Right ventricle myocardium inferior (tissue), 1 donor: ENCODE results near the gene BANP. TPM values are rescaled to one million over a fixed set of nuclear protein-coding genes. Genes with fewer than 3 reads are reported as not detected.
"Not testable (repeated sequence)": the region's sequence is repeated elsewhere in the genome, so short reads cannot be mapped to it uniquely, and the experiment has no call there.

Source experiments
- ATAC-seq: fragments of 200-7000 bp; cut with Tn5 transposase; one replicate; pipeline ENCODE4 v1.9.1; 2020; ENCODE audit warnings: mild to moderate bottlenecking, moderate library complexity
- DNase-seq: peaks from one replicate; pipeline ENCODE4 v3.0.0; 2021; ENCODE audit errors: missing footprints
- intact Hi-C: fragments of 100-400 bp; cut with DNase I; formaldehyde crosslinking; loops from one replicate; pipeline ENCODE4 v1.11.0; 2022
- total RNA-seq: library from RNA; stranded (reverse); fragmentation: NEBNext Ultra II Directional; extraction: Animal tissue kit (Norgen Biotek cat#: 25700); gene quantifications from one replicate; pipeline ENCODE4 v1.2.1, GENCODE V29; 2021
- donor health status: DM: no; HTN: yes; CAD: no; lungs with severe emphysema.

Gene BANP
- total RNA-seq, 1 donor from 2014 or later = 12.8 TPM

DNA sequence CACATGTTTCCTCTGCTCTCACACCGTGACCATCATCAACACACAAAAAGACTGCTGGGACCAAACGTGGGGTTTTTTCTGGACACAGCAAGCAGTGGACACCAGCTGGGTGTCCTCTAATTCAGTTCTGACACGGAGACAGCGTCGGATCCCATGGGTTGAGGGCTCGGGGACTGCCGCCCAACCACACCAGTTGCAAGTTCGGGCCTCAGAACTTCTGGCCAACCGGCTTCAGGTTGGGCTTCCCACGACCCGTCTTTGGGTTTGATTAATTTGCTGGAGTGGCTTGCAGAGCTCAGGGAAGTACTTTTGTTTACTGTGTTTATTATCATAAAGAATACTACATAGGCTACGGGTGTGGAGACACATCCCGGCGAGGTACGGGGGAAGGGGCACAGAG lies 97.8 kb downstream of the BANP start:
- intact Hi-C loops = no loop called here
- DNase-seq (no peak), ATAC-seq (no peak)

DNA sequence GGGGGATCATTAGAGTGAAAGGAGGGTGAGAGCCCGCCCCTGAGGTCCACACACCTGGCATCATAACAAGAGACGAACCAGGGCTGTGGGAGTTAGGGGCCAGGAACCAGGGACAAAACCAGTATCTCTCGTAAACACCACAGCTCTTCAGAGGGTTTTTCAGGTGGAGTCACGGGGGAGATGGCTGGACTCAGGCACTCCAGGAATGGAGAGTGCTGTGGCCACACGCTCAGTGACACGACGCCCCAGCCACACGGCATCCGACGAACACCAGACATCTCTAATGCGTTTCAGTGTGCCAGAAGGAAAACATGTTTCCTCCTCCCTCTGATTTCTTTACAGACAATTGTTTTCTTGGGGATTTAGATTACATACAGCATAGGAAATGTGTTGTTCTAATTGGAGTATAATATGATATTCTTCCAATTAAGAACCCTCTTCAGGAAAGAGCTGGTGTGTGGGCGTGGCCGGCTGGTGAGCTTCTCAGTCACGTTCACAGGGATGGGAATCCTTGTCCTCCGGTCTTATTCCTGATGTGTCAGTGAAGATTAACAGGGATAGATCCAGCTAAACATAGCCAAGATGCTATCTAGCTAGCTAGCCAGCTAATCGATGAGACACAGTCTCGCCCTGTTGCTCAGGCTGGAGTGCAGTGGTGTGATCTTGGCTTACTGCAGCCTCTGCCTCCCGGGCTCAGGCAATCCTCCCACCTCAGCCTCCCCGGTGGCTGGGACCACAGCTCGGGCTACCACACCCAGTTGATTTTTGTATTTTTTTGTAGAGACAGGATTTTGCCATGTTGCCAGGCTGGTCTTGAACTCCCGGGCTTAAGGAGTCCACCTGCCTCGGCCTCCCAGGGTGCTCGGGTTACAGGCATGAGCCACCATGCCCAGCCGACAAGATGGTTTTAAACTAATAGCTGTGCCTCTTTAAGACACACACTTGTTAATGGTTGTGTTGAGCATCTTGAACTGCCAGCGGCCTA lies 98.6 kb downstream of the BANP start:
- DNase-seq (no peak), ATAC-seq (no peak)
- intact Hi-C loops = no loop called here

DNA sequence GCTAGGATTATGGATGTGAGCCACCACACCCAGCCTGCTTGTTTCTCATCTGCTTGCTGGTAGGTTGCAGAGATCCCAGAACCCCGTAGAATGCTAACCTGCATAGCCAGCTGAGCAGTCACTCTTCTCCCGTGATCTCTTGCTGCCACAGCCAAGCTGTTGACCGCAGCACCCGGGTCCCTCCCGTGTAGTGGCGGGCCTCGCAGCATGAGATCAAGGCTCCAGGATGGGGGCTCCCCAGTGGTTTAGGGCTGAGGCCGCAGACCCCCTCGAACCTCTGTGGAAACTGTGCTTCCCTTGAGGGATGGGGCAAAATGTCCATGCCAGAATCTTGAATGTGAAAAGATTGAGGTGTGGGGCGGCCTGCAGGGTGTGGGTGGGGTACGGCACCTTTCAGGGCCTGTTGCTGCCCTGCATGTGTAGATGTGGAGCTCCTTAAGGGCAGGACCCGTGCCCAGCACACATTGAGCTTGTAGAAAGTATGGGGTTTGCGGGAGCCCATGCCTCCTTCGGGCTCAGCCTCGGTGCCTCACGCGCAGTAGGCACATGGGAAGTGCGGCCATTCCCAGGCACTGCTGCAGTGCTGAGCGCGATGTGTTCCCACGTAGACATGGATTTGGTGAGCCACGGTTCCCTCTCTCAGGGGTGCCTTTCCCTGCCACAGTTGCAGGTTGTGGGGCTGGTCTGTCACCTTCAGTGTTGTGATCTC lies 99.9 kb downstream of the BANP start:
- DNase-seq (no peak), ATAC-seq (no peak)
- intact Hi-C loops = no loop called here

DNA sequence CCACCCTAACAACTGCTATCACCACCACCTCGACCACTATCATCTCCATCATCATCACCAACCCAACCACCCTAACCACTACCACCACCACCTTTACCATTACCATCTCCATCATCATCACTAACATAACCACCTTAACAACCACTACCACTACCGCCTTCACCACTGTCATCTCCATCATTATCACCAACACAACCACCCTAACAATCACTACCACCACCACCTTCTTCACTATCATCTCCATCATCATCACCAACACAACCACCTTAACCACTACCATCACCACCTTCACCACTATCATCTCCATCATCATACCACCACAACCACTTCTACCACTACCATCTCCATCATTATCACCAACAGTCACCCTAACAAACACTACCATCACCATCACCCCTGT lies 101.4 kb downstream of the BANP start:
- DNase-seq (no peak), ATAC-seq (no peak)
- intact Hi-C loops = no loop called here

DNA sequence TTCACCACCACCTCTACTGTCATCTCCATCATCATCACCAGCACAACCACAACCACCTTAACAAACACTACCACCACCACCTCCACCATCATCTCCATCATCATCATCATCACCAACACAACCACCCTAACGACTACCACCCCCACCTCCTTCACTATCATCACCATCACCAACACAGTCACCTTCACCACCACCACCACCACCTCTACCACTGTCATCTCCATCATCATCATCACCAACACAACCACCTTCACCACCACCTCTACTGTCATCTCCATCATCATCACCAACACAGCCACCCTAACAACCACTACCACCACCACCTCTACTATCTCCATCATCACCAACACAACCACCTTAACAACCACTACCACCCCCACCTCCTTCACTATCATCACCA lies 102.2 kb downstream of the BANP start:
- ATAC-seq, intact Hi-C loops, DNase-seq: not testable (repeated sequence)

DNA sequence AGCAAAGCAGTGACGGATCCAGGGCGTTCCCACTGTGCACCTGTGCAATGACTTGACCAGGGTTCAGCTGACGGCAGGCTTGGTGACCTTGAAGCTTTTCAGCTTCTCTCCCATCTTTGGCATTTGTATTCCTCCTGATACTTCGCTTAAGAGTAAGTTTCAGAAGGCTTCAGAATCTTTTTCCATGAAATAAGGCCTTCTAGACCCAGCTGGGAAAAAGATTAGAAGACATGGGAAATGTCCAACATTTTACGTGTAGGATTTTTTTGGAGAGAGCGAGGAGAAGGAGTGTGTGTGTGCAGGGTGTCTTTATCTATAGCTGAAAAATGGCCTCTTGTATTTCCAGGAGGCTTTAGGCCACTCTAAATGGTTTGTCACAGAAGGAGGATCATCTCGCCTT lies 104.1 kb downstream of the BANP start:
- ATAC-seq (no peak), DNase-seq (no peak)
- intact Hi-C loops = no loop called here

DNA sequence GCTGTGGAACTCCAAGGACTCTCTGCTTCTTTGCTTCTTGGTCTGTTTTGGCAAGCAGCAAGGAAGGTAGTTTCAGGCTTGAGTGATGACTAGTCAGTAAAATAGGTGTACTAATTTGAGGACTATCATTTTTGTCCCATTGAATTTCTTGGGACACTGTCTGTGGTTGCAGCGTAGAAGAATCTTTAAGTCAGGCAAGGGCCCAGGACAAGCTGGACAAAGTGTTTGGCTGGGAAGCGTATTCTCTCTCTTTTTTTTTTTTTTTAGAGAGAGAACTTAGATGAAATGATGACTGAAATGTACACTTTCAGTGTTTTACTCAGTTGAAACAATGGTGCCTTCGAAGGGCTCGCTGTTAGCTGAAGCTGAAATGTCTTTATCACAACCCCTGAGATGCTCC lies 105.0 kb downstream of the BANP start:
- no peak for ATAC-seq
- intact Hi-C loops = no loop called here
- no peak for DNase-seq

DNA sequence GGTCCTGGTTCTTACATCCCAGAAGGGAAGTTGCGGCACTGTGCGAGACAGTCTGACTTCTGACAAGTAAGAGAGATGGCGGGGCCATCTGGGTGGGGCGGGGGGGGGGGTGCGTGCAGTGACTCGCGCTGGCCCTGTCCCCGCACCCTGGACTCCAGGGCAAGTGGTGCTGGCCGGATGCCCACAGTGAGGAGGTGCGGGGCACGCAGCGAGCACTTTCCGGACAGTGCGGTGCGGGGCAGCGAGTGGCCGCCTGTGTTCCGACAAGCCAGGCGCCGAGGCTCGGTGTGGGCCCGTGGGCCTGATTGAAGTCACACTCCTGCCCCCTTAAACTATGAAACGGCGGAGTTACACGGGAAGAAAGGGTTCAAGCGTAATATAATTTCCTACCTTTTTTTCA lies 106.4 kb downstream of the BANP start:
- ATAC-seq = no peak
- intact Hi-C loops = no loop called here
- no peak for DNase-seq

DNA sequence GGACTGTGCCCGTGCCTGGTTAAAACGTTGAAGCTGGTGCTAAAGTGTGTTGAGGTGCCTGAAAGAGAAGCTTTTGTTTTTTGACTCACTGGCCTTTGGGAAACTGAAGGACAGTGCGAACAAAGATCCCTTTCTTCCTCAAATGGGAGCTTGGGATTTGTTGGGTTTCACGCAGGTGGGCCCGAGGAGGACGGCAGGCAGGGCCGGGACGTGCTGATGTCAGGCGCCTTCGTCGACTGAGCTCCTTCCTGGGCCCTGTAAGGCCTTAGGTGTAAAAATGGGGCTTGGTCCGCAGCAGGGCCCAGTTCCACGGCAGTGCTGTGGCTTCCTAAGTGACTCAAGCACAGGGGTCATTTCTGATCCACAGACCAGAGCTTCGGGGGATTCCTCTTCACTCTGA lies 106.9 kb downstream of the BANP start:
- no peak for ATAC-seq
- intact Hi-C loops = no loop called here
- no peak for DNase-seq

DNA sequence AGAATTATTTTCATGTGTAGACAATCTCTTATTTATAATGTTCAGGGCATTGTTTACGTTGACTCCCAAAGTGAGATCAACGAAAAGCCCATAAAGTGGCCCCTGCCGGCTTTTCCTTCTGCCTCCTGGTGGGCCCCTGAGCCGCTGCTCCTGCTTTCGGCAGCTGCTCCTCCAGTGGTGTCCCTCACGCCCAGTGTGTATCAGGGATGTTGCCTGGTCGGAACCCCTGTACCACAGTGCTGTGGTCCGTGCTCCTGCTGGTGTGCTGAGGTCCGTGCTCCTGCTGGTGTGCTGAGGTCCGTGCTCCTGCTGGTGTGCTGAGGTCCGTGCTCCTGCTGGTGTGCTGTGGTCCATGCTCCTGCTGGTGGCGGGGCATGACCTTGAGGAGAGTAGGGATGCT lies 107.6 kb downstream of the BANP start:
- DNase-seq (no peak), ATAC-seq (no peak)
- intact Hi-C loops = no loop called here

DNA sequence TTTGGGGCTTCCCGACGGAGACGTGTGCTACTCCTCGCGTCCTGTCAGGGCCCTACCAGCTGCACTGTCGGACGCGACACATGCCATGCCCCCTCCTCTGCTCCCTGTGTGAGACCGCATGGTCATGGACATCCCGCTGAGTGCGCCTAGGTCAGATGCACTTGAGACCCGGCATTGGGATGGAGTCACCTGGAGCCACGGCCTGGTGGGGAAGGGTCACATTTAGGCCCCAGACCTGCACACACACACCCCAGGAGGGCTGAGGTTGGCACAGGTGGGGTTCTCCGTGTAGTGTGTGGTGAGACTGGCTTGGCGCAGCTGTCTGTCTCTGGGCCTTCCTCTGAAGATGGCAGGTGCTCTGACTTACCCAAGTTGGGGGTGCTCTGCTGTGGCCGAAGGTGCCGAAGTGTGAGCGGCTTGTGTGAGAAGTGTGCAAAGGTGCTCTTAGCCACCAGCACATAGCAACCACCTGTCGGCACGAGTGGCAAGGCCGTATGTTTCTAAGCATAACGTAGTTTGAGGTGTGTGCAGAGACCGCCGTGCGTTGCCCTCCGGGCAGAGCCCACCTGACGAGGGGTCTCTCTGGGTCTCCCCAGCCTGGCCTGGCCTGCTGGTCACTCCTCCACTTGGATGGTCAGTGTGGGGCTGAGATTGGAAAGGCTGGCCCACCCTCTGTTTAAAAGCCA lies 108.6 kb downstream of the BANP start:
- DNase-seq (no peak), ATAC-seq (no peak)
- intact Hi-C loops = no loop called here

DNA sequence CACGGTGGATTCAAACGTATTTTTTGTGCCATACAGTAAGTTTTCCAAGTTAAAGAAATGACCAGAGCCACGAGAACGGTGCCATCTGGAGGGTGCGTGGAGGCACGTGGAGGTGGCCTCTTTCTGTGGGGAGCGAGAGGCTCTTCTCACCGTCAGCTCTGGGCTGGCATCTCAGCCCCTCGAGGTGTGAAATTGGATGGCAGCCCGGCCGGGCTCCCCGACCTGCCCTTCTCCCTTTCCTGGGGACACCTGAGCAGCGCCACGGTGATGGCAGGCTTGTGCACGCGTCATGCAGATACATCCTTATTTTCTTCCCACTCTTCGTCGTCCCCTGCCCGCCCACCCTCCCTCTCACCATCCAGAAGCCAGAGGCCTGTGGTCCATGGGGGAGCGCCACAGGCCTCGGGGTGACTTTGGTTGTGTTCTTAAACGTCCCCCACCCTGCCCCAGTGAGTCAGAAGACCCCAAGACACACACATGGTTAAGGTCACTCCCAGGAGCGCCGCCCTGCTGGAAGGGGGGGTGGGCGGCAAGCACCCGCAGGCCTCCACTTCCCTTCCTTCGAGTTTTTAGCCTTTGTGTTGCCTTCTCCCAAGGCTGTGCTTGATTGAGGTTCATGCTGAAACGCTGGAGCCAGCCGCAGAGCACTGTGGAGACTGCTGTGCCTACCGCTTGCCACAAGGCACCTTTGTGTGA lies 109.4 kb downstream of the BANP start:
- no peak for DNase-seq
- intact Hi-C loops = no loop called here
- ATAC-seq = no peak

DNA sequence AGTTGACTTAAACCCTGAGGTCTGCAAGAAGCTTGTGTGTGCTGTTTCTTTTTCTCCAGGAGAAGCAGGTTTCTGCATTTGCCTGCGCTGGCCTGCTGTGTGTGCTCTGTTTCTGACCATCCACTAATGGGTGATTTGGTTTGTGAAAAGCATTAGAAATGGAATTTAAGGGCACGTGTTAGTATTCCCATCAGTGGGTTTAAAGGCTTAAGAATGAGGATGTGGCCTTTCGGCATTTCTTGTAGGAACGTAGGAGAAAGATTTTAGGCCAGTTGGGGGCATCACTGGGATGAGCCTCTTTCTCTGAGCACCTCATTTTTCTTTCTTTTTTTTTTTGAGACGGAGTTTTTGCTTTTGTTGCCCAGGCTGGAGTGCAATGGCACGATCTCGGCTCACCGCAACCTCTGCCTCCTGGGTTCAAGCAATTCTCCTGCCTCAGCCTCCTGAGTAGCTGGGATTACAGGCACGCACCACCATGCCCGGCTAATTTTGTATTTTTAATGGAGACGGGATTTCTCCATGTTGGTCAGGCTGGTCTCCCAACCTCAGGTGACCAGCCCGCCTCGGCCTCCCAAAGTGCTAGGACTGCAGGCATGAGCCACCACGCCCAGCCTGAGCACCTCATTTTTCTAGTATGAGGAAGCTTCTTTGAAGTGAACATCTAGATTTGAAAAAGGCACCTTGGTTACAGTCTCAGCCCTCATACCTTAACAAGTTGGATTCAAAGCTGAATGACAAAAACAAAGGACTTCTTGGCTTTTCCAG lies 110.3 kb downstream of the BANP start:
- DNase-seq (no peak), ATAC-seq (no peak)
- intact Hi-C loops = no loop called here

DNA sequence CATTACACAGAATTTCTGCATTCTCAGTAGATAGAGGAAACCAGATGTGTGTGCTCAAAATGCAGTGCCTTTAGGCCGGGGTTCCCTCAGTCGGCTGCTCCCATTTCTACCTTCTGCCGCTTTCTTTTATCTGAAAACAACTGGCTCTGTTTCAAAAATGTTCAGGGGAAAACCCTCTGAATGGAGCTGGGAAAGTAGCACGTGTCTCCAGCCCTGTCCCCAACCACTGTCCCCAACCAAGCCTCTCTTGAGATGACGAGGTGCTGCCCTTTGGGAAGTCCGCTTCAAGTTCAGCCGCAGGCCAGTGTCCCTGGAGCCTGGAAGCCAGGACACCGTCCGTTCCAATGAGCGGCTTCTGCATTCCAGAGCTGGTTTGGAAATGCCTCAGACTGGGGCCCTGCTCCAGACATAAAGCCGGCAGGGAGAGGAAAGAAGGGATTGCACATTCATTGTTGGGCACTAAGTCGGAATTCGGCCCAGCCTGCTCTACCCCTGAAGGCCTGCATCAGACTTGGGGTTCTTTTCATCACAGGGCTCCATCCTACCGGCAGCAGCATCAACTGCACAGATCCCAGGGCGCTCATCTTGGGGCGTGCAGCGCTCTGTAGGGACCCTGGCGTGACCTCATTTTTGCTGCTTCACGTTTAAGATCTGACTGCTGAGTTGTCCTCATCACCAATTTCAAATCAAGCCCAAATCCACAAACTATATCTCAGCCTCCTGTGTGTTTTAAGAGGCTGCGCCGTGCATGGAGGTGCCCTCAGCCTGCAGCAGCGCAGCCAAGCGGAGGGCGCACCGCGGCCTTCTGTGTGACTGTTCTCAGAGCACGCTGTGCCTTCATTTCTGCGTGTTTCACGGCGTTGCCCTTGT lies 111.3 kb downstream of the BANP start:
- intact Hi-C loops = no loop called here
- ATAC-seq = peak; percentile 78
- DNase-seq = no peak

DNA sequence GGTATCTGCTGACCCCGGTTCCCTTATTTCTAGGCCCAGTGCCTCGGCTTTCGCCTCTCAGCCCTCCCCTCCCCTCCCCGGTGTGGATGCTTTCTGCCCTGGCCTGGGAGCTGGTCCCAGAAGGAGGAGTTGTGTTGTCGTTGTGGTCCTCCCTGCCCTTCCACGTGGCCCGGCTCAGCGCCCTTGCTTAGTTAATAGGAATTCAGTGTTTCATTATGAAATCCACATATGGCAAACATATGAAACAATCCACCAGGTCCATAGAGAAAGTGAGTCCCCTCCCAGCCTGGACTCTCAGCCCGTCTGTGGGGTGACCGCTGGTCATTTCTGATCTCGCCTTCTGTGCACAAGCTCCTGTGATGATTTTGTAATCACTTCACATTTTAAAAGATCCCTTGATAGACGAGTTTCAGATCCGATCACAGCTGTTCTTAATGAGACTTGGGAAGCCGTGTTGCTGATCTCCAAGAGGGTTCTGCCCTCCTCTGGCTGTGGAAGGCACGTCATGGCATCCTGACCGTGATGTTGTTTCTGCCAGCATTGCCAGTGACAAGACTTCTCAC lies 112.1 kb downstream of the BANP start:
- no peak for DNase-seq
- ATAC-seq = peak; percentile 63
- intact Hi-C loops = no loop called here

DNA sequence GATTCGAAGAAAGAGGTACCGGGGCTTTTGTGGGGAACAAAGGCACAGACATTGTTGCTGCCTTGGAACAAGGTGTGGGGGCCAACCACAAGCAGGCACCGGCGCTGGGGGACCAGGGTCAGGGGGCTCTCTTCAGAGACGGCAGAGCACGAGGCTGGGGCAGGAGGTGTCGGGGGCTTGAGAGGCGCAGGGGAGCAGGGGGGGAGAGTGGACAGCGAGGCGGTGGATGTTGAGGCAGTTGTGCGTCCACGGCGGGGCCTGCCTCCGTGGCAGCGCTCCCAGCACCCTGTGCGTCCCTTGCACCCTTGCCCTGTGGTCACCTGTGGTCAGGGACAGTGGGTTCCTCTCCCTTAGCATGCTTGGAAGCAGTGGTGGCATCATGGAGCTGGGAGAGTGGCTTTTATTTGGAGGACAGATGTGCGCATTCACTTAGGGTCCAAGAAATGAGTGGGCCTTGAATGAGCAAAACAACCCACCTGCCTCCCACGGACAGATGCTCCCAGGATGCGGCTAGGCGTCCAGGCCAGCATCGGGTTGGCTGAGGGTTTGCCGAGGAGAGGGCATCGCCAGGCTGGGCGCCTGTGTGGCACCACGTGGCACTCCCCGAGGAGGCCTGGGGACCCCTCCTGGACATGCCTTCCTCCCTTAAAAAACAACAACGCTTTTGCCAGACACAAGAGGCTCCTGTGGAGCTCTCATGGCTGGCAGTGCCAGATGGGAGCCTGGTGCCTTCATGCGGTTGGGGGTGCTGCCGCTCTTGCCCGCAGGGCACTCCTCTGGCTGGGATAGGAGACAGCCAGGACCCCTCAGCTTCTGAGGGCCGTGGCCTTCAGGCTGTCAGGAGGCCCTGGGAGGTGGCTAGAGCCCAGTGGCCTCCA lies 113.0 kb downstream of the BANP start:
- DNase-seq (no peak), ATAC-seq (no peak)
- intact Hi-C loops = no loop called here
